ENCODE results near the gene DZIP1L.

DZIP1L gene

GRCh38 chr3:138038725-138039462 is 76.5 kb downstream of the DZIP1L start:
- H3K4me2 ChIP-seq, result no peak overlapping the region
- H3K4me1 ChIP-seq, result 0 out of 2 replicates have a peak, but pooled peaks cover 5% of the 10 kb centered on the region
- no peak overlapping the region for H3K4me3 ChIP-seq
- H3K36me3 ChIP-seq, result no peaks in the 10 kb centered on the region
- TF ChIP-seq Cebpa-rat (IDR thresholded peaks at IDR 0.05), result no peak
- H3K27me3 ChIP-seq, result no peaks in the 10 kb centered on the region
- no peaks in the 10 kb centered on the region for H3K9me3 ChIP-seq
- H3K27ac ChIP-seq, result no peak overlapping the region
- no peaks in the 10 kb centered on the region for H4K20me1 ChIP-seq
- no peak overlapping the region for H3K9ac ChIP-seq

- no peak overlapping the region for H3K4me2 ChIP-seq
- H3K9ac ChIP-seq, result no peak overlapping the region
- H3K9me3 ChIP-seq, result no peaks in the 10 kb centered on the region
These were observed 78.8 kb downstream of the DZIP1L start for GRCh38 chr3:138036572-138036971.

DNA sequence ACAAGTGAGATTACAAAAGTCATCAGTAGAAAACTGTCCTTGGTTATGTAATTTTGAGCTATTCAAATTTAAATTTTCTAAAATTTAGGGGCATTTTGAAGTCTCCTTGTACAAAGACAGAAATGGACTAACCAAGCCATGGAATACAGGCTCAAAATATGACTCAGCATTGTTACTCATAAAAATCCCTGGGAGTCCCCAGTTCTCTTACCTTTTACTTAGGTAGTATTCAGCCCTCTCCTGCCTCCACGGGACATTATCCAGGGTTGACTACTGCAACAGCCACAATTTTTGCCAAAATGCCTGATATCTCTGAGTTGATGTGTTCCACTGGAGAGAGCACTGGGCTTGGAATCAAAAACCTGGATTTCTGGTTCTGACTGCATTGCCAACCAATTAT is 80.5 kb downstream of the DZIP1L start:
- no peaks in the 10 kb centered on the region for H4K20me1 ChIP-seq
- no peak overlapping the region for H3K4me2 ChIP-seq
- no peak overlapping the region for H3K27ac ChIP-seq
- H3K9ac ChIP-seq, result no peak overlapping the region
- H3K36me3 ChIP-seq, result no peaks in the 10 kb centered on the region
- no peak for TF ChIP-seq Cebpa-rat (IDR thresholded peaks at IDR 0.05)
- 0 out of 2 replicates have a peak, but pooled peaks cover 5% of the 10 kb centered on the region for H3K4me1 ChIP-seq
- no peak overlapping the region for H3K4me3 ChIP-seq
- H3K27me3 ChIP-seq, result no peaks in the 10 kb centered on the region
- no peaks in the 10 kb centered on the region for H3K9me3 ChIP-seq

More at GRCh38 chr3:138036572-138036971, 78.8 kb downstream of the DZIP1L start:
- Histone ChIP-seq H4K20me1 (no peaks in the 10 kb centered on the region), H3K36me3 (no peaks in the 10 kb centered on the region), H3K4me1 (0 out of 2 replicates have a peak, but pooled peaks cover 5% of the 10 kb centered on the region), H3K27ac (no peak overlapping the region), H3K4me3 (no peak overlapping the region), H3K27me3 (no peaks in the 10 kb centered on the region)
- TF ChIP-seq Cebpa-rat (IDR thresholded peaks at IDR 0.05), result no peak

DNA sequence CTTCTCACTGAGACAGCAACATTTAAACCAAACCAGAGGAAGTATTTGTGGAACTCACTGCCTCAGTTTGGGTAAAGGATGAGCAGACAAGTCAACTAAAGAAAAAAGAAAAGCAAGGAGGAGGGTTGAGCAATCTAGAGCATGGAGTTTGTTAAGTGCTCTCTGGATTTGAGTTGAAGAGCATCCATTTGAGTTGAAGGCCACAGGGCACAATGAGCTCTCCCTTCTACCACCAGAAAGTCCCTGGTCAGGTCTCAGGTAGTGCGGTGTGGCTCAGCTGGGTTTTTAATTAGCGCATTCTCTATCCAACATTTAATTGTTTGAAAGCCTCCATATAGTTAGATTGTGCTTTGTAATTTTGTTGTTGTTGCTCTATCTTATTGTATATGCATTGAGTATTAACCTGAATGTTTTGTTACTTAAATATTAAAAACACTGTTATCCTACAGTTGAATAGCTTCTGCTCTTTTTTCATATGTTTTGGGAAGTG is 82.2 kb downstream of the DZIP1L start:
- Histone ChIP-seq H4K20me1 (no peaks in the 10 kb centered on the region), H3K4me2 (no peak overlapping the region), H3K9me3 (no peaks in the 10 kb centered on the region), H3K27ac (no peak overlapping the region), H3K4me3 (no peak overlapping the region), H3K9ac (no peak overlapping the region), H3K36me3 (no peaks in the 10 kb centered on the region), H3K4me1 (0 out of 2 replicates have a peak, but pooled peaks cover 5% of the 10 kb centered on the region), H3K27me3 (no peaks in the 10 kb centered on the region)
- TF ChIP-seq Cebpa-rat (IDR thresholded peaks at IDR 0.05), result no peak

- H3K4me2 ChIP-seq, result no peak overlapping the region
- H3K4me3 ChIP-seq, result no peak overlapping the region
- H3K9me3 ChIP-seq, result no peaks in the 10 kb centered on the region
- H3K4me1 ChIP-seq, result 0 out of 2 replicates have a peak, but pooled peaks cover 5% of the 10 kb centered on the region
- H3K27ac ChIP-seq, result no peak overlapping the region
- no peak for TF ChIP-seq Cebpa-rat (IDR thresholded peaks at IDR 0.05)
- no peaks in the 10 kb centered on the region for H3K27me3 ChIP-seq
- H3K36me3 ChIP-seq, result no peaks in the 10 kb centered on the region
- H3K9ac ChIP-seq, result no peak overlapping the region
- H4K20me1 ChIP-seq, result no peaks in the 10 kb centered on the region
These were observed 82.8 kb downstream of the DZIP1L start for GRCh38 chr3:138032567-138032966.

GRCh38 chr3:138031536-138031935 is 83.9 kb downstream of the DZIP1L start:
- H3K4me2 ChIP-seq, result no peak overlapping the region
- H3K27me3 ChIP-seq, result no peaks in the 10 kb centered on the region
- no peak for TF ChIP-seq Cebpa-rat (IDR thresholded peaks at IDR 0.05)
- H3K9me3 ChIP-seq, result no peaks in the 10 kb centered on the region
- no peaks in the 10 kb centered on the region for H3K36me3 ChIP-seq
- H3K27ac ChIP-seq, result no peak overlapping the region
- no peaks in the 10 kb centered on the region for H4K20me1 ChIP-seq
- no peak overlapping the region for H3K9ac ChIP-seq
- H3K4me3 ChIP-seq, result no peak overlapping the region
- H3K4me1 ChIP-seq, result 0 out of 2 replicates have a peak, but pooled peaks cover 1% of the 10 kb centered on the region

DNA sequence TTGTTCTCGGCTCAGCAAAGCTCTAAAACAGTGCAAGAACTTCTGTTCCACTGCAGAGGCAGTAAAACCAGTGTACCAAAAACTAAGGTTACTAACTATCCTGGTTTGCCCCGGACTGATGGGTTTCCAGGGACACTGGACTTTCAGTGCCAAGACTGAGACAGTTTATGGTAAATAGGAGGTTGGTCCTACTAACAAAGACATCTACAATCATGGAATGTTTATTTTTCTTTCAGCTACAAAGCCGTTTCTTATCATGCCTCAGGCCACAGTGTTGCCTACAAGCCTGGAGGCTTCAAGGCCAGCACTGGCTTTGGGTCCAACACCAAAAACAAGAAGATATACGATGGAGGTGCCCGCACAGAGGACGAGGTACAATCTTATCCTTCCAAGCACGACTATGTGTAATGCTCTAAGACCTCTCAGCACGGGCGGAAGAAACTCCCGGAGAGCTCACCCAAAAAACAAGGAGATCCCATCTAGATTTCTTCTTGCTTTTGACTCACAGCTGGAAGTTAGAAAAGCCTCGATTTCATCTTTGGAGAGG is 84.6 kb downstream of the DZIP1L start:
- Histone ChIP-seq H3K4me1 (no peaks in the 10 kb centered on the region), H3K4me3 (no peak overlapping the region), H3K9ac (no peak overlapping the region), H3K27me3 (no peaks in the 10 kb centered on the region), H3K4me2 (no peak overlapping the region), H4K20me1 (no peaks in the 10 kb centered on the region), H3K9me3 (no peaks in the 10 kb centered on the region), H3K27ac (no peak overlapping the region), H3K36me3 (no peaks in the 10 kb centered on the region)
- no peak for TF ChIP-seq Cebpa-rat (IDR thresholded peaks at IDR 0.05)

DNA sequence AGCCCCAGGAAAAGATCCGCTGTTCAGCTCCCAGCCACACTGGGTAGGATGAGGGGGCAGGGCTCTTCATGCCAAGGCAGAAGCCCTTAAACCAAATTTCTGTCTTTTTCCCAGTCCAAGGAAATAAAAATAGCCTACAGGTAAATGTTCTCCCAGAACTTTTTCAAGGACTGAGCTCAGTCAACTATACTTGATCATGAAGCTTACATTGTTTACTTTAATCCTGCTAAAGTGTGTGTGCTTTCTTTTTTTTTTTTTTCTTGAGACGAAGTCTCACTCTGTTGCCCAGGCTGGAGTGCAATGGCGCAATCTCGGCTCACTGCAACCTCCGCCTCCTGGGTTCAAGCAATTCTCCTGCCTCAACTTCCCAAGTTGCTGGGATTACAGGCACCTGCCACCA is 87.6 kb downstream of the DZIP1L start:
- H3K9me3 ChIP-seq, result no peaks in the 10 kb centered on the region
- TF ChIP-seq Cebpa-rat (IDR thresholded peaks at IDR 0.05), result no peak
- H3K4me2 ChIP-seq, result no peak overlapping the region
- no peak overlapping the region for H3K4me3 ChIP-seq
- no peaks in the 10 kb centered on the region for H4K20me1 ChIP-seq
- no peaks in the 10 kb centered on the region for H3K4me1 ChIP-seq
- H3K9ac ChIP-seq, result no peak overlapping the region
- H3K36me3 ChIP-seq, result no peaks in the 10 kb centered on the region
- no peak overlapping the region for H3K27ac ChIP-seq
- H3K27me3 ChIP-seq, result no peaks in the 10 kb centered on the region

DNA sequence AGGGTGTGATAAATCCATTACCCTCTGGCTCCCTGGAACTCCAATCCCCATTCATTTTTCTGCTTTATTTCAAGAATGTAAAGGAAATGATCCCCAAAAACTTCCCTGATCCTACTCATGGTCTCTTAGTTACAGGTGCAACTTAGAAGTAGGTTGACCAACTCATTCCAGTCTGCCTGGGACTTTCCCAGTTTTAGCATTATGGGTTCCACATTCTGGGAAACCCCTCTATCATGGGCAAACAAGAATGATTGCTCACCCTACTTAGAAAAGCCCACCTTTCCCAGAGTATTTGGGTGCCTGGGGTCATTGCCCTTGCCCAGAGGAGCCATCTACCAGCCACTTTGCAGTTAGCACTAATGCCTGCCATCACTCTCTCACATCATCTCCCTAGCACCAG is 89.9 kb downstream of the DZIP1L start:
- no peak overlapping the region for H3K9ac ChIP-seq
- TF ChIP-seq Cebpa-rat (IDR thresholded peaks at IDR 0.05), result no peak

GRCh38 chr3:138023754-138024153 is 91.7 kb downstream of the DZIP1L start:
- no peak for TF ChIP-seq Cebpa-rat (IDR thresholded peaks at IDR 0.05)
- Histone ChIP-seq H3K4me2 (no peak overlapping the region), H3K27ac (no peak overlapping the region), H3K9me3 (no peaks in the 10 kb centered on the region), H3K36me3 (no peaks in the 10 kb centered on the region), H3K9ac (no peak overlapping the region), H3K4me1 (no peaks in the 10 kb centered on the region), H3K27me3 (no peaks in the 10 kb centered on the region), H3K4me3 (no peak overlapping the region), H4K20me1 (no peaks in the 10 kb centered on the region)

More for the DNA sequence above, 89.9 kb downstream of the DZIP1L start:
- no peaks in the 10 kb centered on the region for H3K36me3 ChIP-seq
- no peak overlapping the region for H3K4me2 ChIP-seq
- H3K4me1 ChIP-seq, result no peaks in the 10 kb centered on the region
- H3K4me3 ChIP-seq, result no peak overlapping the region
- no peak overlapping the region for H3K27ac ChIP-seq
- no peaks in the 10 kb centered on the region for H3K9me3 ChIP-seq
- no peaks in the 10 kb centered on the region for H3K27me3 ChIP-seq
- H4K20me1 ChIP-seq, result no peaks in the 10 kb centered on the region
